ENCODE measurements around the gene UGT1A1.

- TF ChIP-seq POLR2A (IDR thresholded peaks at IDR 0.05; ENCODE audit: extremely low read depth, insufficient read length), result no peak
- TF ChIP-seq CTCF (IDR thresholded peaks at IDR 0.05; ENCODE audit: low read depth, low read length), result no peak
- no peak for TF ChIP-seq MAX (IDR thresholded peaks at IDR 0.05; ENCODE audit: low read depth, low read length)
Measured at GRCh38 chr2:233793465-233794127, 33.5 kb downstream of the UGT1A1 start.

All from NB4 (cell line).